ENCODE measurements around the gene CFAP74.

DNA sequence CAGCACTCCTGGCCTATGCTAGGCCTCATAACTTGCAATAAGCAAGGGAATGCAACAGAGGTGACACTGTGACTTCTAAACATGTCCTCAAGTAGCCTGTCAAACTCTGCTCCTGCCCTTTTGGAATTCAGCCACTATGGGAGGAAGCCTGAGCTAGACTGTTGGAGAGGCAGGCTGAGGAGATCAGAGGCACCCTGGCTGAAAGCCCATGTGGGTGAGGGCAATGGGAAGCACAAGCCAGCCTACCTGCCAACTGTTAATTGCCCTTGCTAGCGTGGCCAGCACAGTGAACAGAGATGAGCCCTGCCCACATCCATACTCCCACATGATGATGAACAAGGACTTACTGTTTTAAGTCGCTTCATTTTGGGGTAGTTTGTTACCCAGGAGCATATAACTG, 130.4 kb downstream of the CFAP74 start:
- TF ChIP-seq POLR2A (IDR thresholded peaks at IDR 0.05), result no peak
- TF ChIP-seq, protein P1, sequence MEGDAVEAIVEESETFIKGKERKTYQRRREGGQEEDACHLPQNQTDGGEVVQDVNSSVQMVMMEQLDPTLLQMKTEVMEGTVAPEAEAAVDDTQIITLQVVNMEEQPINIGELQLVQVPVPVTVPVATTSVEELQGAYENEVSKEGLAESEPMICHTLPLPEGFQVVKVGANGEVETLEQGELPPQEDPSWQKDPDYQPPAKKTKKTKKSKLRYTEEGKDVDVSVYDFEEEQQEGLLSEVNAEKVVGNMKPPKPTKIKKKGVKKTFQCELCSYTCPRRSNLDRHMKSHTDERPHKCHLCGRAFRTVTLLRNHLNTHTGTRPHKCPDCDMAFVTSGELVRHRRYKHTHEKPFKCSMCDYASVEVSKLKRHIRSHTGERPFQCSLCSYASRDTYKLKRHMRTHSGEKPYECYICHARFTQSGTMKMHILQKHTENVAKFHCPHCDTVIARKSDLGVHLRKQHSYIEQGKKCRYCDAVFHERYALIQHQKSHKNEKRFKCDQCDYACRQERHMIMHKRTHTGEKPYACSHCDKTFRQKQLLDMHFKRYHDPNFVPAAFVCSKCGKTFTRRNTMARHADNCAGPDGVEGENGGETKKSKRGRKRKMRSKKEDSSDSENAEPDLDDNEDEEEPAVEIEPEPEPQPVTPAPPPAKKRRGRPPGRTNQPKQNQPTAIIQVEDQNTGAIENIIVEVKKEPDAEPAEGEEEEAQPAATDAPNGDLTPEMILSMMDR (IDR thresholded peaks at IDR 0.05), result no peak
